GM23248 (cell line): ENCODE results near the gene SNX3. TPM values are rescaled to one million over a fixed set of nuclear protein-coding genes. Genes with fewer than 3 reads are reported as not detected.
"Not testable (repeated sequence)": the region's sequence is repeated elsewhere in the genome, so short reads cannot be mapped to it uniquely, and the experiment has no call there.

Experiments used
- DNase-seq: peaks from one replicate; pipeline ENCODE4 v3.0.0-alpha.2; 2015
- H2AFZ ChIP-seq: fragments of 200-600 bp; sonication (generic); 2 replicates; pipeline ENCODE4 v1.6.1; 2016; ENCODE audit warnings: antibody characterized with exemption
- H3F3A ChIP-seq: fragments of 200-600 bp; sonication (generic); 2 replicates; pipeline ENCODE4 v1.6.1; 2016; ENCODE audit warnings: mild to moderate bottlenecking, antibody characterized with exemption, mixed run types; ENCODE audit not compliant: insufficient read depth
- H3K27ac ChIP-seq: fragments of 200-600 bp; sonication (generic); 2 replicates; pipeline ENCODE4 v1.5.1; 2016; ENCODE audit warnings: mild to moderate bottlenecking
- H3K27me3 ChIP-seq: fragments of 200-600 bp; sonication (generic); replicated peaks from 2 replicates; pipeline ENCODE4 v1.6.1; 2016; ENCODE audit warnings: mild to moderate bottlenecking; ENCODE audit not compliant: insufficient read depth
- H3K36me3 ChIP-seq: fragments of 200-600 bp; sonication (generic); 2 replicates; pipeline ENCODE4 v1.6.1; 2016; ENCODE audit warnings: low read depth, mild to moderate bottlenecking
- H3K4me1 ChIP-seq: fragments of 200-600 bp; sonication (generic); 2 replicates; pipeline ENCODE4 v1.6.1; 2016; ENCODE audit warnings: mild to moderate bottlenecking; ENCODE audit not compliant: insufficient read depth
- H3K4me2 ChIP-seq: fragments of 200-600 bp; sonication (generic); one replicate; pipeline ENCODE4 v1.6.1; 2016; ENCODE audit warnings: mild to moderate bottlenecking; ENCODE audit not compliant: unreplicated experiment
- H3K4me3 ChIP-seq: fragments of 200-600 bp; sonication (generic); 2 replicates; pipeline ENCODE4 v1.5.1; 2016; ENCODE audit warnings: mild to moderate bottlenecking
- H3K79me2 ChIP-seq: fragments of 200-600 bp; sonication (generic); 2 replicates; pipeline ENCODE4 v1.6.1; 2016; ENCODE audit warnings: mild to moderate bottlenecking; ENCODE audit not compliant: insufficient read depth
- H3K9ac ChIP-seq: fragments of 200-600 bp; sonication (generic); 2 replicates; pipeline ENCODE4 v1.6.1; 2016; ENCODE audit warnings: mild to moderate bottlenecking
- H3K9me2 ChIP-seq: fragments of 200-600 bp; sonication (generic); 2 replicates; pipeline ENCODE4 v1.6.1; 2016; ENCODE audit warnings: mixed run types, mild to moderate bottlenecking, moderate library complexity; ENCODE audit not compliant: insufficient read depth
- H3K9me3 ChIP-seq: fragments of 200-600 bp; sonication (generic); one replicate; pipeline ENCODE4 v1.6.1; 2017; ENCODE audit warnings: low read depth
- H4K20me1 ChIP-seq: fragments of 200-600 bp; sonication (generic); 2 replicates; pipeline ENCODE4 v1.6.0; 2016; ENCODE audit not compliant: insufficient read depth
- EZH2 ChIP-seq: fragments of 200-600 bp; sonication (generic); IDR thresholded peaks from 2 replicates; pipeline ENCODE4 v1.6.1; 2018; ENCODE audit warnings: antibody characterized with exemption, mild to moderate bottlenecking; ENCODE audit not compliant: insufficient read depth, poor library complexity, severe bottlenecking
- EZH2phosphoT487 ChIP-seq: fragments of 200-600 bp; sonication (generic); IDR thresholded peaks from 2 replicates; pipeline ENCODE4 v1.6.1; 2018; ENCODE audit warnings: antibody characterized with exemption, moderate library complexity, mild to moderate bottlenecking, low read depth; ENCODE audit not compliant: insufficient read depth
- WGBS, 2 experiments: methylation state at CpG; one replicate each; pipeline ENCODE4 v1.1.6; 2015 to 2017; ENCODE audit warnings: low lambda C conversion rate in 2 of 2, low coverage in 1 of 2; ENCODE audit errors: missing lambda C conversion rate in 2 of 2; 5-methylcytosine and 5-hydroxymethylcytosine counted together
- in situ Hi-C: fragments of 300-500 bp; cut with MboI; formaldehyde crosslinking; loops from 2 replicates; pipeline ENCODE4 v1.15.0; 2020
- polyA plus RNA-seq: library from polyadenylated mRNA; unstranded; fragments of >200 nt; fragmentation: Nextera tagmentation; extraction: Ambion mirVana; gene quantifications from 2 replicates; pipeline ENCODE4 v1.2.1, GENCODE V29; 2016
- total RNA-seq: library from RNA; depleted of rRNA; stranded (reverse); fragments of >200 nt; shearing (Covaris generic); gene quantifications from 2 replicates; pipeline ENCODE4 v1.2.3, GENCODE V29; 2014

The SNX3 gene
- total and polyA plus RNA-seq, 2 experiments from 2014 or later: 236 to 403 TPM

GRCh38 chr6:108293527-108294296 lies 32.9 kb upstream of the SNX3 start:
- peak overlapping the region; percentile 97 for H2AFZ ChIP-seq
- no peaks in the 10 kb centered on the region for H3K36me3 ChIP-seq
- H3K9me2 ChIP-seq: no peaks in the 10 kb centered on the region
- no peaks in the 10 kb centered on the region for H4K20me1 ChIP-seq
- in situ Hi-C loops: no loop called here
- no peak overlapping the region for H3K27ac ChIP-seq
- 86 to 96% methylated on average over 14 to 19 of the region's 19 CpGs for WGBS, 2 experiments
- no peaks in the 10 kb centered on the region for H3F3A ChIP-seq
- no peak for DNase-seq
- H3K9ac ChIP-seq: peak overlapping the region; percentile 89
- H3K4me3 ChIP-seq: peak overlapping the region; percentile 90
- H3K4me2 ChIP-seq: peak overlapping the region; percentile 93
- TF ChIP-seq EZH2phosphoT487: no peak
- no peak for TF ChIP-seq EZH2
- H3K9me3 ChIP-seq: no peaks in the 10 kb centered on the region
- H3K79me2 ChIP-seq: peaks cover 12% of the 10 kb centered on the region
- H3K27me3 ChIP-seq: no peaks in the 10 kb centered on the region
- H3K4me1 ChIP-seq: no peaks in the 10 kb centered on the region

GRCh38 chr6:108292561-108292960 lies 31.7 kb upstream of the SNX3 start:
- in situ Hi-C loops: not testable (repeated sequence)

DNA sequence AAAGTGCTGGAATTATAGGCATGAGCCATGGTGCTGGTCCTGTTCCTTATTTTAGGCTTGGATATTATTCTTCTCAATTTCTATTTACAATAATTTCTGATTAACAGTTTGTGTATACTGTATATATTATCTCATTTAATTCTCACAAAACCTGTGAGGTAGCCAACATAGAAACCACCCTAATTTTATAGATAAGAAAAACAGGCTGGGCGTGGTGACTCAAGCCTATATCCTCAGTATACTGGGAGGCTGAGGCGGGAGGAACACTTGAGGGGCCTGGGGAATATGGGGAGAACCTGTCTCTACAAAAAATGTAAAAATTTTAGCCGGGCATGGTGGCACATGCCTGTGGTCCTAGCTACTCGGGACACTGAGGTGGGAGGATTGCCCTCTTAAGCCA lies 30.3 kb upstream of the SNX3 start:
- no peak overlapping the region for H3K27ac ChIP-seq
- 32 to 44% methylated on average over 3 to 4 of the region's 4 CpGs for WGBS, 2 experiments

More at GRCh38 chr6:108292561-108292960, 31.7 kb upstream of the SNX3 start:
- H3K9me3 ChIP-seq, H3F3A ChIP-seq, H3K4me1 ChIP-seq, H3K27ac ChIP-seq, H3K4me3 ChIP-seq, H3K9me2 ChIP-seq, H3K36me3 ChIP-seq, H3K4me2 ChIP-seq, H4K20me1 ChIP-seq, DNase-seq, H3K9ac ChIP-seq, H3K27me3 ChIP-seq, H2AFZ ChIP-seq: not testable (repeated sequence)
- H3K79me2 ChIP-seq: peaks cover 12% of the 10 kb centered on the region
- 61 to 64% methylated on average over 3 of the region's 3 CpGs for WGBS, 2 experiments

DNA sequence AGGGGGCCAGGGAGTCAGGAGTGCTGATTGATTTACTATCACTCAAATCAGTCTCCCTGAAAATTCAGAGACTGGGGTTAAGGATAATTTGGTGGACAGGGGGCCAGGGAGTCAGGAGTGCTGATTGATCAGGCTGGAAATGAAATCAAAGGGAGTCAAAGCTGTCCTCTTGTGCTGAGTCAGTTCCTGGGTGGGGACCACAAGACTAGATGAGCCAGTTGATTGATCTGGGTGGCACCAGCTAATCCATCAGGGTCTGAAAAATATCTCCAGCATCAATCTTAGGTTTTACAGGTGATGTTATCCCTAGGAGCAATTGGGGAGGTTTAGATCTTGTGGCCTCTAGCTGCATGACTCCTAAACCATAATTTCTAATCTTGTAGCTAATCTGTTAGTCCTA lies 27.9 kb upstream of the SNX3 start:
- Histone ChIP-seq H3K4me3 (no peak overlapping the region), H3K9ac (no peak overlapping the region), H4K20me1 (no peaks in the 10 kb centered on the region), H2AFZ (no peak overlapping the region), H3K27me3 (no peaks in the 10 kb centered on the region), H3K4me1 (no peaks in the 10 kb centered on the region), H3K79me2 (no peaks in the 10 kb centered on the region), H3K9me3 (no peaks in the 10 kb centered on the region), H3K4me2 (no peak overlapping the region), H3F3A (no peaks in the 10 kb centered on the region), H3K9me2 (no peaks in the 10 kb centered on the region), H3K36me3 (no peaks in the 10 kb centered on the region), H3K27ac (no peak overlapping the region)
- TF ChIP-seq EZH2phosphoT487 (no peak), EZH2 (no peak)
- no peak for DNase-seq
- in situ Hi-C loops: no loop called here

More for the DNA sequence above, 30.3 kb upstream of the SNX3 start:
- H3K4me2 ChIP-seq: no peak overlapping the region
- H3K4me1 ChIP-seq: no peaks in the 10 kb centered on the region
- no peak overlapping the region for H3K4me3 ChIP-seq
- H3K9me3 ChIP-seq: no peaks in the 10 kb centered on the region
- no peak for DNase-seq
- no peaks in the 10 kb centered on the region for H3K36me3 ChIP-seq
- H3F3A ChIP-seq: no peaks in the 10 kb centered on the region
- in situ Hi-C loops: no loop called here
- H3K27me3 ChIP-seq: no peaks in the 10 kb centered on the region
- peaks cover 9% of the 10 kb centered on the region for H3K79me2 ChIP-seq
- no peak overlapping the region for H2AFZ ChIP-seq
- H4K20me1 ChIP-seq: no peaks in the 10 kb centered on the region
- TF ChIP-seq EZH2phosphoT487 (no peak), EZH2 (no peak)
- no peak overlapping the region for H3K9ac ChIP-seq
- H3K9me2 ChIP-seq: no peaks in the 10 kb centered on the region

DNA sequence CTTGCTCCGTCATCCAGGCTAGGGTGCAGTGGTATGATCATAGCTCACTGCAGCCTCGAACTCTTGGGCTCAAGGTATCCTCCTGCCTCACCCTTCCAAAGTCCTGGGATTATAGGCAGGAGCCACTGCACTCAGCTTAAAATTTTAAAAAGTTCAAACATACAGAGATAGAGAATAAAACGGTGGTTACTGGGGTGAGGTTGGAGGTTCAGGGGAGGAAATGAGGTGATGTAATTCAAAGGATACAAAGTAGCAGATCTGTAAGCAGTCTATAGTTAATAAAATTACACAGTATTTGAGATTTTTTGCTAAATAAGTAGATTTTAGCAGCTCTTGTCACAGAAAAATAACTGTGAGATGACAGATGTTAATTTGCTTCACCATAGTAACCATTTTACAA lies 26.5 kb upstream of the SNX3 start:
- Histone ChIP-seq H3K27me3 (no peaks in the 10 kb centered on the region), H3K9ac (no peak overlapping the region), H3F3A (no peaks in the 10 kb centered on the region), H3K79me2 (no peaks in the 10 kb centered on the region), H3K4me3 (no peak overlapping the region), H3K9me3 (no peaks in the 10 kb centered on the region), H3K36me3 (no peaks in the 10 kb centered on the region), H3K4me1 (no peaks in the 10 kb centered on the region), H3K9me2 (no peaks in the 10 kb centered on the region), H4K20me1 (no peaks in the 10 kb centered on the region), H3K27ac (no peak overlapping the region), H3K4me2 (no peak overlapping the region), H2AFZ (no peak overlapping the region)
- no peak for DNase-seq
- in situ Hi-C loops: no loop called here
- WGBS, 2 experiments: 69 to 72% methylated on average over 3 of the region's 3 CpGs
- no peak for TF ChIP-seq EZH2phosphoT487
- TF ChIP-seq EZH2: no peak
